T1000 (cell line): Measurements from ENCODE around the gene EEF2.
"Not testable (repeated sequence)": the region's sequence is repeated elsewhere in the genome, so short reads cannot be mapped to it uniquely, and the experiment has no call there.

Source experiments
- DNase-seq: peaks from one replicate; lab custom pipeline; 2025; ENCODE audit warnings: mixed read lengths; lab: John Stamatoyannopoulos, UW

The EEF2 gene

DNA sequence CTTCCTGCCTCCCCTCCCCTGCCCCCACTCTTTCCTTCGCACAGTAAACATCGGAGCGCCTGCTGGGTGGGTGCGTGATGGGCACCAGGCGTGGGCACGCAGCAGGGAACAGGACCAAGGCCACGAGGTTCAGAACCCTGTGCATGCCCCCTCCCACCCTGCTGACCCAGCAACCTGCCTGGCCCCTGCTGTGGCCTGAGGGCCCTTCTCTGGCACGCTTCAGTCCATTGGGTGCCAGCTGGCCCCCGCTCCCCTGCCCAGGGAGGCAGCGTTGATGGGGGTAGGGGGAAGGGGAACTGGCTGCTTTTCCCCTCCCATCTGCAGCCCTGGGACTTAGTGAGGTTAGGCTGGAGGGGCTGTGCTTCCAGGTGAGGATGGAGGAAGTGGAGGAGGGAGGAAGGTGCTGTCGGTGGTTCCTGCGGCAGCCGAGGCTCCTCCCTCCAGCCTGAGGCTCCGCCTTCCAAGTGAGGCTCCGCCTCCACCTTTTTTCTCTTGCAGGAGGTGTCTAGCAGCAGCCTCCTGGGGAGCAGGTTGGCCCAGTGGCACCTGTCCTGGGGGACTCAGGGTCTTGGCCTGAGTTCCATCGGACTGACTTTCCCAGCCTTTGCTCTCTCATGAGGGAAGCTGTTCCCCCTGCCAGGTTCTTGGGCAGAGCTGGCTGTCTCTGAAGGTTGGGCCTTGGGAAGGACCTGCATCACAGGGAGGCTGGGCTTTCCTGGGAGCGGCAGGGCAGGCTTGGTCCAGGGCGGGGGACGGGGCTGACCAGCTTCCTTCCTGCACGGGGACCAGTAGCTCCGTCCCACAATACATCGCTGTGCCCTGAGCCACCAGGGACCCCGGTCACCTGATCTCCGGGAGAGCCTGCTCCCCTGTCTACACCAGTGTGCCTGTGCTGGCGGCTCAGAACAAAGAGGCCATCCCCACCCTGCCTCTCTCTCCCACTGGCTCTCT is 29.6 kb upstream of the EEF2 start:
- no peak for DNase-seq

DNA sequence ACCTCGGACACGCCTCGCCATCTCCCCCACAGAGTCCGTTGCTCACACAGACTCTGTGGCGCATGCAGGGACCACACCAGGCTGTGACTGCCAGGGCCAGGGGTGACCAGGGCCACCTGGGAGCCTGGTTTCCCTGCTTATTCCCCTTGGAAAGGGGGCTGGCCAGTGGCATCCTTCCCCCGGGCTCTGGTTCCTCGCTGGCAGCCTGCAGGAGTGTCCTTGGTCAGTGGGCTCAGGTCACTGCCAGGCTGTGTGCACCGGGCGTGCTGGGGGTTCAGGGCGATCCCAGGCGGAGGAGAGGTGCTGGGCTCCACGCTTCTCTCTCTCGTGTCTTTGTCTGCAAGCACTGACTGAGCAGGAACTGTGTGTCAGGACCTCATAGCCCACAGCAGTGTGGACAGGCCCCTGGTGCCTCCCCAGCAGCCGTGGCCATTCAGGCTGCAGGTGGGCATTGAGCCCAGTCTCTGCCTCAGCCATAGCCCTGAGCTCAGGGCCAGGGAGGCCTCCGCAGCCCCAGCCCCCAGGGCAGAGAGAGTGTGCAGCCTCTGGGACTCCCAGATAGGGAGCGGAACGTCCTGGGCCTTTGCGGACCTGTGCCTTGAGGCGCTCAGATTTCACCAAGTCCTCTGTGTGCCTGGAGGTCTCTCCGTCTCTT is 28.8 kb upstream of the EEF2 start:
- DNase-seq: no peak

DNA sequence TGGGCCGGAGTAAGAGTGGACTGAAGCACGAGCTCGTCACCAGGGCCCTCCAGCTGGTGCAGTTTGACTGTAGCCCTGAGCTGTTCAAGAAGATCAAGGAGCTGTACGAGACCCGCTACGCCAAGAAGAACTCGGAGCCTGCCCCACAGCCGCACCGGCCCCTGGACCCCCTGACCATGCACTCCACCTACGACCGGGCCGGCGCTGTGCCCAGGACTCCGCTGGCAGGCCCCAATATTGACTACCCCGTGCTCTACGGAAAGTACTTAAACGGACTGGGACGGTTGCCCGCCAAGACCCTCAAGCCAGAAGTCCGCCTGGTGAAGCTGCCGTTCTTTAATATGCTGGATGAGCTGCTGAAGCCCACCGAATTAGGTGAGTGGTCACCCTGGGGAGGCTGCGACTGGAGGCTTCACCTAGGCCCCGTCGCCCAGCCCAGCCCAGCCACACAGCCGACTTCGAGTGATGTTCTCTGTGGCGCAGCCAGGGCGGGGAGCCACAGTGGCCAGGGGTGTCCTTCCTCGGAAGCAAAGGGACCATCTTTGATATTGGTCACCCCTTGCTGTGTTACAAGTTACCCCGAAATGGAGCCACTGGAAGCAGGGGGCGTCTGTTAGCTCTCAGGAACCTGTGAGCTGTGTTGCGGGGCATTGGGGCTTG is 27.8 kb upstream of the EEF2 start:
- DNase-seq: no peak

DNA sequence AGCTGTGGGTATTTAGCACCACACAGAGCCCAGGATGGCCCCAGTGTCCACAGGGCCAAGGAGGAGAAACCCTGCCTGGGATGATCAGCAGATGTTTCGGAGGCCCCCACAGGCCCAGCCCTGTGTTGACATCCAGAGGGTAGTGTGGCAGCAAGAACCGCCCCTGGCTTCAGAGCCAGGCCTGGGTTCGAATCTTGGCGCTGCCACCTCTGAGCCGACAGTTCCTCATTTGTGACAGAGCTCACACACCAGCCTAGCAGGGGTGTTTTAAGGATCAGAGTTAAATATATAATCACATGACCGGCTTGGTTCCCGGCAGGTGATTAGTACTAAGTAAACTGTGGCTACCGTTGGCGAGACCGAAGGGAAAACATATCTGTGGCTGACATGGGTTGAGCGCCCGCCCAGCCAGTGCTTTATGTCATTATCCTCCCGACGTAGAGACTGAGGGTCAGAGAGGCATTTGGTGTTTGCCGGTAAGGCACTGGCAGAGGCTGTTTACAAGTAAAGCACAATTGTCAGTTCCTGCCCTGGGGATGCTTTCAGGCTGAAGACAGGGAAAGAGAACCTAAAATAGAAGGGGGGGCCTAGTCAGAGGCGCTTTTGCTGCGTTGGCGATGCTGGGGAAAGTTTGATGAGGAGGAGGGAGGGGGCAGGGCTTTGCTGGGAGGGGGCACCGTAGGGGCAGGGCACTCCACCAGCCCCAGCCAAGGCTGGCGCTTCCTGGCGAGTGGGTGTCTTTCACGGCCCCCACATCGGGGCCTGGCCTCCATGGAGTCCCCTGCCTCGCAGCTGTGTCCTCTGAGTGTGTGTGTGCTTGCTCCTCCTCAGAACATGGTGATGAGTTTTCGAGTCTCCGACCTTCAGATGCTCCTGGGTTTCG is 27.1 kb upstream of the EEF2 start:
- no peak for DNase-seq

DNA sequence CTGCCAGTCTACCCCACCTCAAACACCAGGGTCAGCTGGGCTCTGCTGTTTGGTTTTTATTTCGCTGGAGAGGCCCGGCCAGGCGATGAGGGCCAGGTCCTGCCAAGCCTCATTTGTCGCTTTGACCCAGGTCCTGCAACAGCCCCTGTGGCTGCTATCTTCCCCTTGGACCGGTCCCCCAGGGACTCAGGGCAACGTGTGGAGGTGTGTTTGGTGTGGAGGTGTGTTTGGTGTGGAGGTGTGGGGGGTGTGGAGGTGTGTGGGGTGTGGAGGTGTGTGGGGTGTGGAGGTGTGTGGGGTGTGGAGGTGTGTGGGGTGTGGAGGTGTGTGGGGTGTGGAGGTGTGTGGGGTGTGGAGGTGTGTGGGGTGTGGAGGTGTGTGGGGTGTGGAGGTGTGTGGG is 26.2 kb upstream of the EEF2 start:
- not testable (repeated sequence) for DNase-seq

DNA sequence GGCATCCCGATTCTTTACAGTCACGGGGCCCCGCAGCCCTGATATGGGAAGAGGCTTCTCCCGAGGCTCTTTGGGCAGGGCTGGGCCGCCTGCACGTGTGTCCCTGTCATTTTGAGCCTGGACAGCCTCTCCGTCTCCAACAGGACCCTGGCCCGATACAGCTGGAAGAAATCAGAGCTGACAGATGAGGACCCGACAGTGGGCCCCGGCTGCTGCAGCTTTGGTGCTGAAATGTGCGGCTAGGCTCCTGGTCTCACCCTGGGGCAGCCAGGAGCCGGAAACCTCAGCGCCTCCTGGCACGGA is 25.5 kb upstream of the EEF2 start:
- DNase-seq: no peak

DNA sequence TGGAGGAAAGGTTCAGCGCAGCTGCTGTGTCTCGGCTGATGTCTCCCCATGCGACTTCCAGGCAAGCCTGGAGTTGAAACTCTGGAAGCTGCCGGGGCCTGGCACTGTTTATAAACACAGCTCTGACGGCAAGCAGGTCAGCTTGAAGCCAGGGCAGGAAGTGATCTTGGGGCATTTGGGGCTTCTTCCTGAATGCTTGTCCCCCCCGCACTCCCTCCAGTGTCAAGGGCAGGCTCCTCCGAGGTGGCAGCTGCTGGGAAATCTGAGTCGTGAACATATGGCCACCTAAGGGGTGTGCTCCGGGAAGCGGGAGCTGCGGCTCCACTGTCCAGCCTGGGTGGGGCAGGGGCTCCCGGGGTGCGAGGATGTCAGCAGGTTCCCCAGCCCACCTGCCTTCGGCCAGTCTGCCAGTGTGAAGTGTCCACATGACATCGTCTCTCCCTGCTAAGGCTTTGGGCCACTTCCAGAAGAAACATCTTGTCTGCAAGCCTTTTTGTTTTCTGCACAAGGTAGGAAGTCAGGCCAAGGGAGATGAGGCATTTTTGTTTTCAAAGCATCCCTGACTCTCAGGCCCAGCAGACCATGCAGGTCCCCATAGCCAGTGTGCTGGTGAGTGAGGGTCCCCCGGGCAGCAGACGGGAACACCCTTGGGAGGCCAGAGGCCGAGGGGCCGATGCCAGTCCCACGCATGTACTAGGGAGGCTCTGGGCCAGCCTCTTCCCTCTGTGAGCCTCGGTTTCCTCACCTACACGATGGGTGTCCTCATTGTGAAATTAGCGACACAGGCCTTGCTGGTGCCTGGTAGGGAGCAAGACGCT is 24.9 kb upstream of the EEF2 start:
- DNase-seq: no peak

DNA sequence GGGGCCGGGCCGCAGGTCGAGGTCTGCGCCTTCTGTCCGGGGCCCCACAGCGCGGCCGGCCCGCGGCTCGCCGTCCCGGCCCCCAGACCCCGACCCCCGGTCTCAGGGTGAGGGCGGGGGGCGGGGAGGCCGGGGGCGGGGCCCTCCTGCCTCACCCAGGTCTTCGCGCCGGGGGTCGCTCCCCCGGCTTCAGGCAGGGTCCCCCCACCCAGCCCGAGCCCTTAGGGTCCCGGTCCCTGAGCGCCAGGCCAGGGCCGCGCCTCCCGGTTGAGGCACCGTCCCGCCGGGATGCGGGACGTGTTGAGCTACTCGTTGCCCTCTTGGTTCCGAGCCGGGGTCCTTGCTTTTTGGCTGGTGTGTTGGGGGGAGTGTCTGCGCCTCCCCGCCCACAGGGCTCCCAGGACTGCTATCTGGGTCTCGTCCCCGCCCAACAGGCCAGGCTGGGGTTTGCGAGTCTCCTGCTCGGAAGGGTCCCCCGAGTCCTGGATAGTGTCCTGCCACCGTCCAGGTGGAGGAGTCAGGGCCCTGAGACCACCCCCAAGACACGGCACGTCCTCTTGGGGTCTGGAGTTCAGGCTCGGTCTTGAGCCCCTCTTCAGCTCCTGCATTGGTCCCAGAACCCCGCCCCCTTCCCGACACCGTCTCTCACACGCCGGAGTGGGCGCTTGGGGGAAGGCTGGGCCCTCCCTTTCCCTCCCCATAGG is 22.7 kb upstream of the EEF2 start:
- no peak for DNase-seq

DNA sequence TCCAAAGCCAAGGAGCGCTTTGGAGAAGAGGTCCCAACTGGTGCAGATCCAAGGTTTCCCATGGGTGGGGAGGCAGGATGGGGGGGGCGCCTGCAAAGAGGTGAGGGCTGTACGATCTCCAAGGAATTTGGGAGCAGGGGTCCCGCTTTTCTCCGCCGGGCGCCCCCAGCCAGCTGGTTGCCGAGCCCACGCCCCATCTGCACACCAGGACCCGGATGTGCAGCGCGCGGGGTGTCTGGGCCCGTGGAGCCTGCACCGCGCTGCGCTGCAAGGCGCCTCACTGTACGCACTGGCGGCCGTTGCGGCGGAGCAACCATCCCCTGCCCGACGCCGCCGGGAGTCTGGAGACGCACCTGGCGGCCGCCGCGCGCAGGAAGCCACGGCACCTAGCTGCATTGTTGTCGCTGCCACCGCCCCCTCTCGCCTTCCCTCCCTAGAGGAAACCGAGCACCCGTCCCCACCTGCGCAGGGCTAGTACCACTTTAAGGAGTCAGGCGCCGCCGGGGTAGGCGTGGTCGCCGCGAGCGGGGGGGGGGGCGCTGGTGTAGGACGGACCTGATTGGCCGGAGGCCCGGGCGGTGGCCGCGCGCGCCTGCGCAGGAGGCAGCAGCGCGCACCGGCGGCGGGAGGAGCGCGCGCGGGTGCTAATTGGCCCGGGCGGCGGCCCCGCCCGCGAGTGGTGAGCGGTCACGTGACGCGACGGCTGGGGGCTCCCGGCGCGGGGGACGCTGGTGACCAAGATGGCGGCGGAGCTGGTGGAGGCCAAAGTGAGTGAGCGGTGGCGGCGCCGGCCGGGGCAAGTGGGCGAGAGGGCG is 22.0 kb upstream of the EEF2 start, which contains the start of gene PIAS4:
Gene PIAS4 (plus strand): TSS at position 716 of the 815 bp plus-strand sequence. CDS start 25 bp downstream, at position 741.
- DNase-seq: peak; percentile 94

DNA sequence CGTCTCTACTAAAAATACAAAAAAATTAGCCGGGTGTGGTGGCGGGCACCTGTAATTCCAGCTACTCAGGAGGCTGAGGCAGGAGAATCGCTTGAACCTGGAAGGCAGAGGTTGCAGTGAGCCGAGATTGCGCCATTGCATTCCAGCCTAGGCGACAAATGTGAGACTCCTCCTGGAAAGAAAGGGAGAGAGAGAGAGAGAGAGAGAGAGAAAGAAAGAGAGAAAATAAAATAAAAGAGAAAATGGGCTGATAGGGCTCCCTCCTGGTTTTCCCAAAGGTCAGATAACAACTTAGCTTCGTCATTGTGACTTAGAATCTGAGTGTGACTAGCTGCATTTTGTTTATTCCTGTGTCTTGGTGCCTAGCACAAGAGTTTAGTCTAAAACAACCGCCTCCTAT is 20.2 kb upstream of the EEF2 start:
- DNase-seq: not testable (repeated sequence)

DNA sequence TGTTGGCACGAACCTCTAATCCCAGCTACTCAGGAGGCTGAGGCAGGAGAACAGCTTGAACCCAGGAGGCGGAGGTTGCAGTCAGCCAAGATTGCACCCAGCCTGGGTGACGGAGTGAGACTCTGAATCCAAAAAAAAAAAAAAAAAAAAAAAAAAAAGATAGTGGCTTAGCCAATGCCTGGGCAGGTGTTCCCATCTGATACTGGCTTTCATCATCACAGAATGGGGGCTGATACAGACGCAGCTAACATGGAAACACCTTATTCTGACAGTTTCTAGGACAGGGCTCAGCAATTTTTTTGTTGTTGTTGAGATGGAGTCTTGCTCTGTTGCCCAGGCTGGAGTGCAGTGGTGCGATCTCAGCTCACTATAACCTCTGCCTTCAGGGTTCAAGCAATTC is 15.5 kb upstream of the EEF2 start:
- DNase-seq: not testable (repeated sequence)

DNA sequence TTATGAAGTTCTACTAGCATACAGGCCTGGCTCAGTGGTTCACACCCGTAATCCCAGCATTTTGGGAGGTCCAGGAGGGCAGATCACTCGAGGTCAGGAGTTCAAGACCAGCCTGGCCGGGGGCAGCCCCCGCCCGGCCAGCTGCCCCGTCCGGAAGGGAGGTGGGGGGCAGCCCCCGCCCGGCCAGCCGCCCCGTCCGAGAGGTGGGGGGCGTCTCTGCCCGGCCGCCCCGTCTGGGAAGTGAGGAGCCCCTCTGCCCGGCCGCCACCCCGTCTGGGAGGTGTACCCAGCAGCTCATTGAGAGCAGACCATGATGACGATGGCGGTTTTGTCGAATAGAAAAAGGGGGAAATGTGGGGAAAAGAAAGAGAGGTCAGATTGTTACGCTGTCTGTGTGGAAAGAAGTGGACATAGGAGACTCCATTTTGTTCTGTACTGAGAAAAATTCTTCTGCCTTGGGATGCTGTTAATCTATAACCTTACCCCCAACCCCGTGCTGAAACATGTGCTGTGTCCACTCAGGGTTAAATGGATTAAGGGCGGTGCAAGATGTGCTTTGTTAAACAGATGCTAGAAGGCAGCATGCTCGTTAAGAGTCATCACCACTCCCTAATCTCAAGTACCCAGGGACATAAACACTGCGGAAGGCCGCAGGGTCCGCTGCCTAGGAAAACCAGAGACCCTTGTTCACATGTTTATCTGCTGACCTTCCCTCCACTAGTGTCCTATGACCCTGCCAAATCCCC is 13.6 kb upstream of the EEF2 start:
- not testable (repeated sequence) for DNase-seq

DNA sequence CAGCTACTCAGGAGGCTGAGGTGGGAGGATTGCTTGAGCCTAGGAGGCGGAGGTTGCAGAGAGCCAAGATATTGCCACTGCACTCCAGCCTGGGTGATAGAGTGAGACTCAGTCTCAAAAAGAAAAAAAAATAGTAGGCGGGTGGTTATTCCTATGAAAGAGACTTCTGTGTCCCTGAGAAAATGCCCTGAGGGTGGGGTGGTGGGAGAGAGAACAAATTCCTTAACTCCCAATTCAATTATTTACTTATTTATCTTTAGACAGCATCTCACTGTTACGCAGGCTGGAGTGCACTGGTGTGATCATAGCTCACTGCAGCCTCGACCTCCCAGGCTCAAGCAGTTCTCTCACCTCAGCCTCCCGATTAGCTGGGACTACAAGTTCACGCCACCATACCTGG is 10.3 kb upstream of the EEF2 start:
- DNase-seq: no peak

DNA sequence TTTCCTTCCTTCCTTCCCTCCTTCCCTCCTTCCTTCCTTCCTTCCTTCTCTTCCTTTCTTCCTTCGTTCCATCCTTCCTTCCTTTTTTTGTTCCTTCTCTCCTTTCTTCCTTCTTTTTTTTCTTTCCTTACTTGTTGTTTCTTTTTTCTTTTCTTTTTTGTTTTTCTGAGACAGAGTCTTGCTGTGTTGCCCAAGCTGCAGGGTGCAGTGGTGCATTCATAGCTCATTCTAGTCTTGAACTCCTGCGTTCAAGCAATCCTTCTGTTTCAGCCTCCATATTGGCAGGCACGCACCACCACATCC is 5.5 kb upstream of the EEF2 start:
- DNase-seq: no peak

DNA sequence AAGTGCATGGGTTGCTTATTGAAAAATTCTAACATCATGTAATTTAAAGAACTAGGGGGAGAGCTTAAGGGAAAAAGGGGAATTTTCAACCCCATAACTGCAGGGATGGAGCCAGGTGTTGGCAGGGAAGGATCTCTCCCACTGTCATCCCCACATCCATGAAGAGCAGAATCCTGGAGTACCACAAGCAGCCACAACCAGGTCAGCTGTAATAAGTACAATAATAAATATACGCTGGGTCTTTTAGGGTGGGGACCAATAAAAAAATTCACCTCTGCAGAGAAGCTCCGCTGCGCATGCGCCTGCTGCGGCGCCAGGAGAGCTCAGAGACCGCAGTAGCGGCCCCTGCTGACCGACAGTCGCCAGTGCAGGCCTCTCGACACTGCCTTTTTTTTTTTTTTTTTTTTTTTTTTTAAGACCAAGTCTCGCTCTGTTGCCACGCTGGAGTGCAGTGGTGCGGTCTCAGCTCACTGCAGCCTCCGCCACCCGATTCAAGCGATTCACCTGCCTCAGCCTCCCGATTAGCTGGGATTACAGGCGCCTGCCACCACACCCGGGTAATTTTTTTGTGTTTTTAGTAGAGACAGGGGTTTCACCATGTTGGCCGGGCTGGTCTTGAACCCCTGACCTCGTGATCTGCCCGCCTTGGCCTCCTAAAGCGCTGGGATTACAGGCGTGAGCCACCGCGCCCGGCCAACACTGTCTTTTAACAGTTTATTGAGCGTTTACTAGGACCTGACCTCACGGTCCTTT is 2.5 kb upstream of the EEF2 start:
- peak; percentile 76 for DNase-seq

DNA sequence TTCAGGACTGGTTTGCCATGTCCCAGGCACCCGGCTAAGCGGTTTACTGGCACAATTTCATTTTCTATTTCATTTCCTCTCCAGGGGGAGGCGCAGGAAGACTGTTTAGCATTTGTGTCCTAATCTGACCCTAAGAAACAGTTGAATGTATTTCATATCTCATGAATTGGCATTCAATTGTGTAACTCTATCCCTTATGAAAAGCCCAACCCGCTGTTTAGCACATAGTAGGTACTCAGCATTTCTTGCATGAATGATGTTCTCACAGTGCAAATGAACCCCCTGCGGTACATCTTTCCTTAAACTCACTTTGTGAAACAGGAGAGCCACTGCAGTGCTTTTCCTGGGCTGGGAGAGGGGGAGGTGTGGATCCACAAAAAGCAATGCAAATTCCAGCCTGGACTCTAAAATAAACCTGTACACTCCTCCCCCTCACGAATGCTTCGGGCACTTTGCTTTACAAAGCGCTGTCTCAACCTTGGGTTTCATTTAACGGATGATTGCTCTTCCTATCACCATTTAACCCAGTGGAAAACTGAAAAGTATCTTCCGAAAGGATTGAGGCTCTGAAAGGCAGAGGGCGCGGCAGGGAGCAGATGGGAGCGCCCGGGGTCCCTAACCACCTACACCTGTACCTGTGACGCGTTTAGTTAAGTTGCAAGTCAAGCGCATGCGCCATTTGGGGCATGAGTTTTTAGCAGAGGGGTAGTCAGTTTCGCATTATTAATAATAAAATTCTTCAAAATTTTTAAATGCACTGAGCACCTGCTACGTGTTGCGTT is 1.2 kb upstream of the EEF2 start:
- DNase-seq: no peak

DNA sequence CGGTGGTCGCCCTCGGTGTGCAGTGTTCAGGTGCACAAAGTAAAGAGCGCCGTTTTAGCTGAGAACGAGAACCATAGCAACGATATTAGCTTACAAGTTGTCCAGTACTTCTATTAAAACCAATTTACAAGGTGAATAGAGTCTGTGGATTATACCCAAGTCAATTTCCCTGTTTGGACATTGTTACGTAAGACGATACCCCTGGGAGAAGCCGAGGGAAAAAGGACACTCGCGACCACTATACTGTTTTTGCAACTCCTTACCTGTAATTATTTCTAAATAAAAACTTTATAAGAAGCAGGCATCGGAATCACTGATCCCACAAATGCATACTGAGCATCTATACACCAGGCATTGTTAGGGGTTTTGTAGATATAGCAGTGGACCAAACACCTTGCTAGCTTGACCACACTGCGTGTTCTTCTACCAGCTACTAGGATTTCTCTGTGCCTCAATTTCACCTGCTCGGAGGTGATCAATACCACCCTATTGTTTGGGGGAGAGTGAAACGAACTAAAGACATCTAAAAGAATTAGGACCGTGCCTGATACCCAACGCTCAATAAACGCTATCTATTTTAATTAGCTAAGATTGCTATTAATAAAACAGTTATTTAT is 488 bp upstream of the EEF2 start:
- no peak for DNase-seq
